ENCODE data around the gene CLSTN2. TPM values are rescaled to one million over a fixed set of nuclear protein-coding genes. Genes with fewer than 3 reads are reported as not detected.

Gene CLSTN2
- polyA plus RNA-seq, 1 experiment, result 0.04 TPM

DNA sequence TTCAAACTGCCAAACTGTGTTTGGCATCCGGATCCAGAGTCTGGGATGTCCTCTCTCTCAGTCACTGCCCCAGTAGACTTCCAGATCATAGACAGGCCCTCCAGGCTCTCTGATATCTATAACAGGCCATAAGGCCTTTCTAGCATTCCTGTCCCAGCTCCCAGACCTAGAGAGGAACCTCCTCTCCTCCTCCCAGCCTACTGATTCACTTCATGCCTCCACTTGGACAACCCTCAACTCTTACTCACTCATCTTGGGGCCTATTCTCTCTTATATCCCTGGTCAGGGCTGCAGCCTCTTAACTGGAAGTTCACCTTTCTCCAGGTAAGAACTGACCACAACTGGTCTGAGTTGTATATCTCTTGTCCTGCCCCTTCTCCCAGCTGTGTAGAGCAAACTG lies 489.2 kb downstream of the CLSTN2 start:
- CTCF ChIA-PET, result no interaction called here
- POLR2A ChIA-PET, result no interaction called here

DNA sequence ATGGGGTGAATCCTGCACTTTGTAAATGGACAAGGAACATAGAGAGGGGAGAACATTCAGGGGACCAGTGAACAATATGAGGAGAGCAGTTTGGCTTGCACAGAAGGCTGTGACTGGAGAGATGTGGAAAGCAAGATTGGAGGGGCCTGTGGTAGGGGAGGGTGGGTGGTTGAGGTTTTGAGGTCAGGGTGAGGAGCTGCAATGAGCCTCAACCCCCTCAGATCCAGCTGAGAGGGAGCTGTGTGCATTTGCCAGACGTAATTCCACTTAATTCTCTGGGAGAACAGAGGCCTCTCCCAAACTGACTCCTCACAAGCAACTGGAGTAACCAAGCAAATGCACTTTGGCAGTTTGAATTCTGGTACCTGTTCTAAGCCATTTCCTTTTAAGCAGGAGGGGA lies 489.7 kb downstream of the CLSTN2 start:
- DNase-seq (ENCODE audit: low read depth, low spot score), result no peak
- Histone ChIP-seq H3K27ac (ENCODE audit: low read depth, low read length) (no peak overlapping the region), H3K4me3 (ENCODE audit: low read depth, low read length) (no peak overlapping the region), H3K9me3 (ENCODE audit: control insufficient read depth, insufficient read depth, low read length) (no peaks in the 10 kb centered on the region), H3K27me3 (ENCODE audit: control insufficient read depth, insufficient read depth, low read length) (no peaks in the 10 kb centered on the region)
- CTCF ChIA-PET, result no interaction called here
- POLR2A ChIA-PET, result no interaction called here
- TF ChIP-seq CTCF (IDR thresholded peaks at IDR 0.05; ENCODE audit: low read depth, low read length), result no peak

More for the DNA sequence above, 489.2 kb downstream of the CLSTN2 start:
- Histone ChIP-seq H3K4me3 (ENCODE audit: low read depth, low read length) (no peak overlapping the region), H3K9me3 (ENCODE audit: control insufficient read depth, insufficient read depth, low read length) (no peaks in the 10 kb centered on the region), H3K27ac (ENCODE audit: low read depth, low read length) (no peak overlapping the region), H3K27me3 (ENCODE audit: control insufficient read depth, insufficient read depth, low read length) (no peaks in the 10 kb centered on the region)
- no peak for DNase-seq (ENCODE audit: low read depth, low spot score)
- TF ChIP-seq CTCF (IDR thresholded peaks at IDR 0.05; ENCODE audit: low read depth, low read length), result no peak

- no peak for TF ChIP-seq CTCF (IDR thresholded peaks at IDR 0.05; ENCODE audit: low read depth, low read length)
- Histone ChIP-seq H3K27me3 (ENCODE audit: control insufficient read depth, insufficient read depth, low read length) (no peaks in the 10 kb centered on the region), H3K27ac (ENCODE audit: low read depth, low read length) (no peak overlapping the region), H3K4me3 (ENCODE audit: low read depth, low read length) (no peak overlapping the region), H3K9me3 (ENCODE audit: control insufficient read depth, insufficient read depth, low read length) (no peaks in the 10 kb centered on the region)
- DNase-seq (ENCODE audit: low read depth, low spot score), result no peak
- ChIA-PET POLR2A (no interaction called here), CTCF (no interaction called here)
Observed at GRCh38 chr3:140427786-140428185, 492.8 kb downstream of the CLSTN2 start.

GRCh38 chr3:140428380-140428779 lies 493.4 kb downstream of the CLSTN2 start:
- no peak for DNase-seq (ENCODE audit: low read depth, low spot score)
- no peak overlapping the region for H3K4me3 ChIP-seq (ENCODE audit: low read depth, low read length)
- H3K9me3 ChIP-seq (ENCODE audit: control insufficient read depth, insufficient read depth, low read length), result no peaks in the 10 kb centered on the region
- no peak for TF ChIP-seq CTCF (IDR thresholded peaks at IDR 0.05; ENCODE audit: low read depth, low read length)
- no peak overlapping the region for H3K27ac ChIP-seq (ENCODE audit: low read depth, low read length)
- POLR2A ChIA-PET, result no interaction called here
- no peaks in the 10 kb centered on the region for H3K27me3 ChIP-seq (ENCODE audit: control insufficient read depth, insufficient read depth, low read length)
- CTCF ChIA-PET, result no interaction called here

GRCh38 chr3:140429791-140430190 lies 494.8 kb downstream of the CLSTN2 start:
- Histone ChIP-seq H3K4me3 (ENCODE audit: low read depth, low read length) (no peak overlapping the region), H3K27ac (ENCODE audit: low read depth, low read length) (no peak overlapping the region), H3K27me3 (ENCODE audit: control insufficient read depth, insufficient read depth, low read length) (no peaks in the 10 kb centered on the region), H3K9me3 (ENCODE audit: control insufficient read depth, insufficient read depth, low read length) (no peaks in the 10 kb centered on the region)
- no peak for TF ChIP-seq CTCF (IDR thresholded peaks at IDR 0.05; ENCODE audit: low read depth, low read length)
- no peak for DNase-seq (ENCODE audit: low read depth, low spot score)
- ChIA-PET POLR2A (no interaction called here), CTCF (no interaction called here)
